Right lobe of liver (tissue), 6 donors: ENCODE results near the gene SPOPL. TPM values are rescaled to one million over a fixed set of nuclear protein-coding genes. Genes with fewer than 3 reads are reported as not detected.
"Not testable (repeated sequence)": the region's sequence is repeated elsewhere in the genome, so short reads cannot be mapped to it uniquely, and the experiment has no call there.

Source experiments
- ATAC-seq, 4 donors: fragments of 200-7000 bp; cut with Tn5 transposase; one replicate each; pipeline ENCODE4 v1.9.1; 2020; ENCODE audit warnings: mild to moderate bottlenecking in 4 of 4, moderate library complexity in 4 of 4
- DNase-seq, 3 donors: peaks; one replicate each; pipeline ENCODE4 v3.0.0-alpha.2; 2020
- H3K27ac ChIP-seq, 3 donors: fragments of 200-600 bp; one replicate each; pipeline ENCODE4 v1.8.0; 2022
- H3K27me3 ChIP-seq, 2 donors: fragments of 200-600 bp; one replicate each; pipeline ENCODE4 v1.8.0; 2022
- H3K36me3 ChIP-seq, 4 donors: fragments of 200-600 bp; sonication (generic) in 1 of 4; one replicate each; pipeline versions ENCODE4 v1.5.1 to v1.8.0; 2017 to 2022; ENCODE audit warnings: control low read depth in 1 of 4
- H3K4me1 ChIP-seq, 4 donors: fragments of 200-600 bp; sonication (generic) in 1 of 4; one replicate each; pipeline versions ENCODE4 v1.5.1 to v1.8.0; 2017 to 2022; ENCODE audit warnings: control low read depth in 1 of 4
- H3K4me3 ChIP-seq, 3 donors: fragments of 200-600 bp; one replicate each; pipeline ENCODE4 v1.8.0; 2022
- H3K9me3 ChIP-seq, 4 donors: fragments of 200-600 bp; sonication (generic) in 1 of 4; one replicate each; pipeline versions ENCODE4 v1.5.1 to v1.8.0; 2017 to 2022; ENCODE audit warnings: control low read depth in 1 of 4
- CTCF ChIP-seq, 4 donors: fragments of 200-600 bp in 3 of 4; fragments of 450-650 bp in 1 of 4; IDR thresholded peaks; one replicate each; pipeline versions ENCODE4 v1.5.1 to v1.8.0; 2016 to 2022; ENCODE audit warnings: antibody characterized with exemption in 4 of 4, mild to moderate bottlenecking in 2 of 4
- POLR2A ChIP-seq: fragments of 450-650 bp; IDR thresholded peaks from one replicate; pipeline ENCODE4 v1.6.1; 2017; ENCODE audit warnings: antibody characterized with exemption, mild to moderate bottlenecking
- WGBS: methylation state at CpG from one replicate; pipeline ENCODE4 v1.1.6; 2018; ENCODE audit warnings: low coverage, low lambda C conversion rate; ENCODE audit not compliant: insufficient coverage; ENCODE audit errors: missing lambda C conversion rate; 5-methylcytosine and 5-hydroxymethylcytosine counted together
- intact Hi-C, 2 donors: fragments of 100-400 bp; cut with DNase I; formaldehyde crosslinking; loops; one replicate each; pipeline versions ENCODE4 v1.11.2 to v1.14.1; 2022
- total RNA-seq, 6 experiments: library from RNA; depleted of rRNA in 2 of 6; stranded (reverse); fragments of >200 nt in 2 of 6; fragmentation: NEBNext Ultra II Directional in 3 of 6; extraction: Animal tissue kit (Norgen Biotek cat#: 25700) in 3 of 6; gene quantifications; one replicate each; pipeline versions ENCODE4 v1.1.0 to v1.2.4, GENCODE V29; 2016 to 2023
- donor health status: DM: no; HTN: yes; CAD: no.
- donor health status: DM: no; HTN: no; CAD: no.
- donor health status: DM: no; HTN: no; CAD: no.
- donor health status: DM: no; HTN: yes; CAD: no.
- donor health status: DM: no; HTN: yes; CAD: no.

SPOPL gene
- total RNA-seq, 6 experiments from 2014 or later = 10.6 to 14.8 (median 12.3) TPM

- Histone ChIP-seq H3K4me1 (peaks cover 0 to 12% (median 0%) of the 10 kb centered on the region in 4 donors), H3K27me3 (no peaks in the 10 kb centered on the region), H3K4me3 (no peak overlapping the region), H3K27ac (peak overlapping the region in 2 of 3 donors; percentile 45 to 64), H3K36me3 (no peaks in the 10 kb centered on the region), H3K9me3 (peaks cover 0 to 2% (median 0%) of the 10 kb centered on the region in 4 donors)
- 16% methylated on average over 2 of the region's 2 CpGs for WGBS
- DNase-seq = no peak
- intact Hi-C loops = no loop called here
- TF ChIP-seq CTCF (IDR thresholded peaks at IDR 0.05) = no peak
- TF ChIP-seq POLR2A = no peak
- ATAC-seq = peak; percentile 91 to 98 (median 93)
Measured at GRCh38 chr2:138455275-138455674, 46.3 kb upstream of the SPOPL start.

- WGBS = 38% methylated on average over 2 of the region's 2 CpGs
- Histone ChIP-seq H3K36me3 (no peaks in the 10 kb centered on the region), H3K4me3 (no peak overlapping the region), H3K27me3 (no peaks in the 10 kb centered on the region), H3K4me1 (peaks cover 0 to 12% (median 0%) of the 10 kb centered on the region in 4 donors), H3K9me3 (peaks cover 0 to 2% (median 0%) of the 10 kb centered on the region in 4 donors), H3K27ac (peak overlapping the region in 2 of 3 donors; percentile 45 to 64)
- intact Hi-C loops = no loop called here
- ATAC-seq = peak; percentile 45 to 70 (median 49)
- DNase-seq = no peak
- TF ChIP-seq POLR2A (no peak), CTCF (IDR thresholded peaks at IDR 0.05) (no peak)
Measured at GRCh38 chr2:138455691-138456090, 45.9 kb upstream of the SPOPL start.

- H3K9me3 ChIP-seq, H3K4me3 ChIP-seq, H3K27me3 ChIP-seq, H3K27ac ChIP-seq, H3K4me1 ChIP-seq, DNase-seq, intact Hi-C loops, H3K36me3 ChIP-seq: not testable (repeated sequence)
- 72% methylated on average over 3 of the region's 3 CpGs for WGBS
- peak in 2 of 4 donors; percentile 41 to 55 for ATAC-seq
Measured at GRCh38 chr2:138462689-138463088, 38.9 kb upstream of the SPOPL start.

DNA sequence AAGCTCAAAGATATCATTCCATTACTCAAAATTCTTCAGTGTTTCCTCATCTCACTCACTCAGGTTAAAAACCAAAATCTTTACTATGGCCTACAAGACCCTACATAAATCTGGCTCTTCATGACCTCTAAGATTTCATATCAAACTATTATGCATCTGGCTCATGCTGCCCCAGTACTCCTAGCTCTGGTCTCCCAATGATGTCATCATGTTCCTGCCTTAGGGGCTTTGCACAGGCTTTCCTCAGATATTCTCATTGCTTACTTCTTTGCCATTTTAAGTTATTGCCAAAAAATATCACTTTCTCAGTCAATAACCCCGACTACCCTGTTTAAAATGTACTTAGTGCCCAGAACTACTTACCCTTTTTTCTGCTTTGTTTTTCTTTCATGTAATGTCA, 33.0 kb upstream of the SPOPL start:
- ATAC-seq (no peak), DNase-seq (no peak)
- no peak overlapping the region for H3K27ac ChIP-seq
- intact Hi-C loops = no loop called here
- H3K9me3 ChIP-seq = no peaks in the 10 kb centered on the region
- no peaks in the 10 kb centered on the region for H3K36me3 ChIP-seq
- no peak overlapping the region for H3K4me3 ChIP-seq
- no peak for TF ChIP-seq POLR2A
- TF ChIP-seq CTCF (IDR thresholded peaks at IDR 0.05) = no peak
- no peaks in the 10 kb centered on the region for H3K27me3 ChIP-seq
- peaks cover 0 to 5% (median 0%) of the 10 kb centered on the region in 4 donors for H3K4me1 ChIP-seq
- WGBS = 0% methylated on average over 1 of the region's 1 CpG

DNA sequence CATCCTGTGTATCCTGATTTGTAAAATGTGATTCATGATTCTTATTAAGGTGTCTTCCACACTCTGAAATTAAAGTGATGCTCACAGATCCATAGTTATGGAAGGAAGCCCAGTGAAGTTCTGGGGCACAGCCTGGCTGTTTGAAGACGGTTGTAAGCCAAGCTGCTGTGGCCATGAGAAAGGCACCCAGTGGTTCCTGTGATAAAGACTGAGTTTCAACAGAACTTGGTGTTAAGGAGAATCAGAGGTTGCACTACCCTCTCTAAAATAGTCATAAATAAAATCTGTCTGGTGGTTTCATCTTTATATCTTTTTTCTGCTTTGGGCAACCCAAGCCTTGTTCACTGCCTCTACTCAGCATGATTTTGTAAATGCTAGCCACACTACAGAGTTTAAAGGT, 32.2 kb upstream of the SPOPL start:
- Histone ChIP-seq H3K4me1 (peaks cover 0 to 5% (median 0%) of the 10 kb centered on the region in 4 donors), H3K4me3 (no peak overlapping the region), H3K27me3 (no peaks in the 10 kb centered on the region), H3K9me3 (no peaks in the 10 kb centered on the region), H3K36me3 (no peaks in the 10 kb centered on the region), H3K27ac (no peak overlapping the region)
- no peak for DNase-seq
- WGBS = no CpG with 5 or more reads among the region's 1 CpG
- intact Hi-C loops = no loop called here
- ATAC-seq = no peak
- no peak for TF ChIP-seq POLR2A
- TF ChIP-seq CTCF (IDR thresholded peaks at IDR 0.05) = no peak
